H1 (cell line): ENCODE data around the gene RTN4. TPM values are rescaled to one million over a fixed set of nuclear protein-coding genes. Genes with fewer than 3 reads are reported as not detected.

Experiments
- CTCF ChIA-PET: fragments of 300-600 bp; sonication (Branson Sonifier 250); formaldehyde crosslinking; loops from one replicate; lab custom pipeline; 2021; ENCODE audit not compliant: partially characterized antibody; lab: Charles Lee
- POLR2A ChIA-PET: fragments of 300-600 bp; sonication (Branson Sonifier 250); formaldehyde crosslinking; loops from one replicate; lab custom pipeline; 2021; ENCODE audit warnings: inconsistent platforms; ENCODE audit not compliant: partially characterized antibody; lab: Charles Lee
- DNase-seq, 2 experiments: peaks; one replicate each; pipeline versions ENCODE4 v3.0.0 to v3.0.0-alpha.2; 2010 to 2022; ENCODE audit warnings: low spot score in 2 of 2, low read depth in 1 of 2, mixed read lengths in 1 of 2
- FAIRE-seq: peaks from 2 replicates; lab custom pipeline; 2011; peaks lifted over from hg19 to GRCh38; lab: Jason Lieb, UNC
- H2AFZ ChIP-seq: 2 replicates; pipeline ENCODE4 v1.8.1; 2012; ENCODE audit warnings: low read length, inconsistent platforms
- H2AK5ac ChIP-seq: 2 replicates; pipeline ENCODE4 v1.6.1; 2013; ENCODE audit warnings: low read depth, low read length
- H2BK120ac ChIP-seq: replicated peaks from 2 replicates; pipeline ENCODE3; 2013; ENCODE audit warnings: low read depth, low read length, inconsistent platforms
- H2BK12ac ChIP-seq: 2 replicates; pipeline ENCODE4 v1.6.1; 2013; ENCODE audit warnings: low read depth, low read length
- H2BK15ac ChIP-seq: 2 replicates; pipeline ENCODE4 v1.6.1; 2013; ENCODE audit warnings: low read length
- H2BK20ac ChIP-seq: 2 replicates; pipeline ENCODE4 v1.6.1; 2013; ENCODE audit warnings: low read length
- H2BK5ac ChIP-seq: 2 replicates; pipeline ENCODE4 v1.6.1; 2013; ENCODE audit warnings: low read depth, low read length
- H3K14ac ChIP-seq: 2 replicates; pipeline ENCODE4 v1.6.1; 2013; ENCODE audit warnings: inconsistent platforms; ENCODE audit not compliant: insufficient read length
- H3K18ac ChIP-seq: 2 replicates; pipeline ENCODE4 v1.6.1; 2013; ENCODE audit warnings: low read length; ENCODE audit errors: extremely low read depth
- H3K23ac ChIP-seq: 2 replicates; pipeline ENCODE4 v1.6.1; 2013; ENCODE audit warnings: inconsistent platforms; ENCODE audit not compliant: insufficient read length
- H3K23me2 ChIP-seq: 2 replicates; pipeline ENCODE4 v1.6.1; 2013; ENCODE audit warnings: low read depth, low read length
- H3K27ac ChIP-seq: 2 replicates; pipeline ENCODE4 v1.6.1; 2011; ENCODE audit warnings: low read depth, low read length, inconsistent platforms
- H3K27me3 ChIP-seq, 4 experiments: replicated peaks in 1 of 4; 1 replicate in 1 of 4; 2 replicates in 3 of 4; pipeline versions ENCODE4 v1.6.1 to v1.8.1; 2011 to 2013; ENCODE audit warnings: low read length in 3 of 4, mild to moderate bottlenecking in 3 of 4, inconsistent platforms in 2 of 4, mixed read lengths in 2 of 4, moderate library complexity in 1 of 4; ENCODE audit not compliant: control insufficient read depth in 3 of 4, insufficient read depth in 3 of 4; ENCODE audit errors: extremely low read depth in 1 of 4
- H3K36me3 ChIP-seq, 4 experiments: 2 replicates each; pipeline versions ENCODE4 v1.6.1 to v1.8.1; 2011 to 2013; ENCODE audit warnings: mild to moderate bottlenecking in 4 of 4, low read length in 3 of 4, moderate library complexity in 2 of 4, control low read depth in 1 of 4, inconsistent platforms in 1 of 4; ENCODE audit not compliant: insufficient read depth in 4 of 4, control insufficient read depth in 2 of 4
- H3K4ac ChIP-seq: replicated peaks from 2 replicates; pipeline ENCODE3; 2013; ENCODE audit warnings: low read length, low read depth, mixed read lengths, inconsistent platforms; ENCODE audit not compliant: insufficient read length
- H3K4me1 ChIP-seq, 4 experiments: replicated peaks in 1 of 4; 1 replicate in 1 of 4; 2 replicates in 3 of 4; pipeline versions ENCODE4 v1.6.1 to v1.8.1; 2011 to 2013; ENCODE audit warnings: low read length in 3 of 4, inconsistent platforms in 2 of 4, mixed read lengths in 1 of 4; ENCODE audit not compliant: insufficient read depth in 4 of 4, control insufficient read depth in 3 of 4
- H3K4me2 ChIP-seq, 2 experiments: 2 replicates each; pipeline versions ENCODE4 v1.6.1 to v1.8.1; 2011 to 2013; ENCODE audit warnings: low read depth in 2 of 2, low read length in 2 of 2, control low read depth in 1 of 2, inconsistent platforms in 1 of 2, mild to moderate bottlenecking in 1 of 2; ENCODE audit not compliant: insufficient read depth in 1 of 2
- H3K4me3 ChIP-seq, 4 experiments: fragments of 200-600, 300-600 bp in 1 of 4; sonication (generic), shearing (Covaris generic), sonication (Bioruptor Twin) in 1 of 4; 2 replicates each; pipeline versions ENCODE4 v1.5.1 to v1.8.1; 2011 to 2016; ENCODE audit warnings: low read length in 4 of 4, low read depth in 3 of 4, control low read depth in 2 of 4, inconsistent platforms in 2 of 4, mild to moderate bottlenecking in 2 of 4, mixed read lengths in 1 of 4, moderate library complexity in 1 of 4; ENCODE audit not compliant: insufficient read depth in 2 of 4; ENCODE audit errors: extremely low read depth in 1 of 4
- H3K56ac ChIP-seq: replicated peaks from 2 replicates; pipeline ENCODE3; 2013; ENCODE audit warnings: low read depth, mild to moderate bottlenecking, mixed read lengths, low read length, inconsistent platforms; ENCODE audit not compliant: insufficient read length
- H3K79me1 ChIP-seq: 2 replicates; pipeline ENCODE4 v1.6.1; 2013; ENCODE audit warnings: low read depth, low read length, control low read depth
- H3K79me2 ChIP-seq, 2 experiments: 2 replicates each; pipeline versions ENCODE4 v1.6.1 to v1.8.1; 2012 to 2013; ENCODE audit warnings: low read length in 2 of 2, mild to moderate bottlenecking in 2 of 2, inconsistent platforms in 1 of 2; ENCODE audit not compliant: insufficient read depth in 2 of 2, control insufficient read depth in 1 of 2
- H3K9ac ChIP-seq, 4 experiments: replicated peaks in 1 of 4; 1 replicate in 1 of 4; 2 replicates in 3 of 4; pipeline versions ENCODE4 v1.6.1 to v1.8.1; 2011 to 2013; ENCODE audit warnings: low read depth in 3 of 4, low read length in 3 of 4, control low read depth in 2 of 4, mild to moderate bottlenecking in 2 of 4, moderate library complexity in 2 of 4, inconsistent platforms in 1 of 4; ENCODE audit errors: extremely low read depth in 1 of 4
- H3K9me3 ChIP-seq, 2 experiments: 2 replicates each; pipeline versions ENCODE4 v1.6.1 to v1.8.1; 2012 to 2013; ENCODE audit warnings: mild to moderate bottlenecking in 2 of 2, moderate library complexity in 2 of 2, control low read depth in 1 of 2, inconsistent platforms in 1 of 2, low read depth in 1 of 2, low read length in 1 of 2, mixed read lengths in 1 of 2; ENCODE audit not compliant: insufficient read depth in 2 of 2
- H4K20me1 ChIP-seq, 2 experiments: replicated peaks in 1 of 2; 2 replicates each; pipeline versions ENCODE3 to v1.8.1; 2011 to 2013; ENCODE audit warnings: inconsistent platforms in 2 of 2, low read length in 2 of 2, mild to moderate bottlenecking in 1 of 2; ENCODE audit not compliant: insufficient read depth in 2 of 2, control insufficient read depth in 1 of 2
- H4K5ac ChIP-seq: 2 replicates; pipeline ENCODE4 v1.6.1; 2013; ENCODE audit warnings: low read length, low read depth, mixed read lengths, inconsistent platforms; ENCODE audit not compliant: insufficient read length
- H4K8ac ChIP-seq: 2 replicates; pipeline ENCODE4 v1.8.0; 2013; ENCODE audit warnings: mild to moderate bottlenecking, moderate library complexity, low read length, inconsistent platforms; ENCODE audit not compliant: insufficient read depth; ENCODE audit errors: extremely low read depth
- H4K91ac ChIP-seq: replicated peaks from 2 replicates; pipeline ENCODE3; 2013; ENCODE audit warnings: low read length, mixed read lengths, inconsistent platforms; ENCODE audit not compliant: insufficient read length
- CEBPB ChIP-seq: IDR thresholded peaks from 2 replicates; pipeline ENCODE4 v1.6.1; 2012; ENCODE audit warnings: low read depth, low read length
- POU5F1 ChIP-seq: IDR thresholded peaks from 2 replicates; pipeline ENCODE4 v1.6.1; 2011; ENCODE audit warnings: low read depth, mild to moderate bottlenecking, low read length, moderate library complexity
- TEAD4 ChIP-seq: IDR thresholded peaks from 2 replicates; pipeline ENCODE4 v1.6.1; 2012; ENCODE audit warnings: low read depth, low read length, inconsistent platforms, mixed read lengths
- WGBS, 2 experiments: shearing (Covaris generic) in 1 of 2; methylation state at CpG; one replicate each; pipeline versions ENCODE4 v1.1.6 to v1.1.7; 2013 to 2015; ENCODE audit warnings: low lambda C conversion rate in 2 of 2, mixed read lengths in 2 of 2, inconsistent platforms in 1 of 2, low coverage in 1 of 2, missing lambda C conversion rate in 1 of 2; ENCODE audit not compliant: insufficient replicate concordance in 2 of 2, insufficient coverage in 1 of 2, insufficient read length in 1 of 2; ENCODE audit errors: extremely low coverage in 1 of 2, missing lambda C conversion rate in 1 of 2; 5-methylcytosine and 5-hydroxymethylcytosine counted together
- polyA plus RNA-seq, 7 experiments: library from polyadenylated mRNA; depleted of rRNA in 3 of 7; stranded (reverse) in 5 of 7; unstranded in 2 of 7; fragments of >200 nt in 5 of 7; fragments of 200-250 nt in 2 of 7; gene quantifications; 1 replicate in 5 of 7; 2 replicates in 1 of 7; 4 replicates in 1 of 7; pipeline versions ENCODE4 v1.2.1 to v1.2.3, GENCODE V29; 2011 to 2013; ENCODE audit warnings: missing spikeins in 2 of 7, mixed read lengths in 2 of 7
- total RNA-seq: library from RNA; stranded (reverse); fragmentation: NEBNext Ultra II Directional; extraction: Animal tissue kit (Norgen Biotek cat#: 25700); gene quantifications from 2 replicates; pipeline ENCODE4 v1.2.1, GENCODE V29; 2021

Gene RTN4
- total and polyA plus RNA-seq, 2 of the 8 experiments (the other 6 are each of a cell fraction or from before 2014, with no cell fraction given), result 179 to 242 TPM

GRCh38 chr2:55059793-55060192 lies 9.5 kb upstream of the RTN4 start:
- Histone ChIP-seq H3K23me2 (no peaks in the 10 kb centered on the region), H2BK12ac (no peak overlapping the region), H3K56ac (no peak overlapping the region), H3K9ac (no peak overlapping the region), H4K5ac (no peak overlapping the region), H3K4ac (no peak overlapping the region), H3K4me2 (no peak overlapping the region), H3K27ac (no peak overlapping the region), H4K20me1 (no peaks in the 10 kb centered on the region), H3K36me3 (no peaks in the 10 kb centered on the region), H3K9me3 (no peaks in the 10 kb centered on the region)
- CTCF ChIA-PET, result interaction anchor here (1.2 to 2.5 kb wide), 3 partner anchors 10 to 107 kb away, joined by 3 to 7 read pairs (median 6); no protein-coding TSS in a partner anchor
- POLR2A ChIA-PET, result interaction anchor here (1.7 to 2.5 kb wide), 2 partner anchors 10 to 11 kb away, joined by 3 to 9 read pairs; partner anchors contain the start of gene RTN4
- TF ChIP-seq CEBPB, result no peak
- TF ChIP-seq TEAD4, result 0 out of 2 replicates have a peak, but pooled peaks have one; percentile 33
- TF ChIP-seq POU5F1, result no peak
- TF ChIP-seq, all 59 proteins: peak for 1
- Histone ChIP-seq H3K23ac (no peak overlapping the region), H2BK5ac (no peak overlapping the region), H2BK120ac (no peak overlapping the region), H4K91ac (no peak overlapping the region), H3K18ac (no peak overlapping the region), H3K4me1 (peaks cover 0 to 5% (median 0%) of the 10 kb centered on the region in 4 experiments; a peak in 2 of 7 replicates), H2BK15ac (no peak overlapping the region), H2AK5ac (no peak overlapping the region), H3K4me3 (no peak overlapping the region), H2AFZ (no peak overlapping the region), H3K27me3 (no peaks in the 10 kb centered on the region), H3K14ac (no peak overlapping the region), H4K8ac (no peak overlapping the region), H3K79me1 (no peaks in the 10 kb centered on the region), H3K79me2 (no peaks in the 10 kb centered on the region), H2BK20ac (no peak overlapping the region)
- FAIRE-seq (no peak), DNase-seq (no peak)
- WGBS, 2 experiments, result 80% methylated on average over 4 of the region's 4 CpGs; no CpG with 5 or more reads in 1 of the 2 experiments
